ENCODE data around the gene ZSWIM7. TPM values are rescaled to one million over a fixed set of nuclear protein-coding genes. Genes with fewer than 3 reads are reported as not detected.
A peak's percentile ranks its signal among the peaks of the same experiment; 100 is the strongest.

The ZSWIM7 gene
- 3.2 and 7.8 TPM in 2 replicates for total RNA-seq (2014; rRNA removed; shearing (Covaris generic); ENCODE audit: low replicate concordance)

DNA sequence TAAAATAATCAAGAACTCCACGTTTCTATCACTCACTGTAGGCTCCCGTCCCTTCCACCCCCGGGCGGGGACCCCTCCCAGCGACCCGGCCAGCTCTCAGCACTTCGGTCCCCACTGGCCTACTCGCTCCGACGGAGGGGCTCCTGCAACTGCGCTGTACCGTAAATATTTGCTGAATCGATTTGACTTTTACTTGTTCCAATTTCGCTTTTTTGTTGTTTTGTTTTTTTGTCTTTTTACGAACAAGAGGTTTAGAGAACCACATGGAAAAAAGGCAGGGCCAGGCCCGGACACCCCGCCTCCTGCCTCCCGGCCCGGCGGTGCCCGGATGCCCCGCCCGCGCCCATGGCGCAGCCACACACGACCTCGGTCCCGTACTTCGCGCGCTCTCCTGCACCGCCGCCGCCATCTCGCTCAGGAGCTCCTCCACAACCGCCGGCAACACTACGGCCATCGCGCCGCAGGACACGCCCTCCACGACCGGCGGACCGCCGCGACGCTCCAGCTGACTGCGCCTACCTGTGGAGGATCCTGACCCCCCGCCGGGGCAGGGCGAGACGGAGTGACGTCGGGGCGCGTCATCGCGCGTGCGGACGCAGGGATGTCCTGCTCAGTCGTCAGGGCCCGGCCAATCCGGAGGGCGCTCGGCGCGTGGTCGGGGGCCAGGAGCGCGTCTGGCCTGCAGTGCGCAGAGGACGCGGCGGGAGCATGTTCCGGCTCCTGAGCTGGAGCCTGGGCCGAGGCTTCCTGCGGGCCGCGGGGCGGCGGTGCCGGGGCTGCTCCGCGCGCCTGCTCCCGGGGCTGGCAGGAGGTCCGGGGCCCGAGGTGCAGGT, at the start of gene ZSWIM7, which contains the start of gene TTC19:
Gene ZSWIM7, minus strand, starts transcription at position 564 of the 833 bp plus-strand sequence. Its CDS starts 110 bp downstream, at position 454.
Gene TTC19, plus strand, starts transcription at position 684 of the 833 bp plus-strand sequence. Its CDS starts 25 bp downstream, at position 709.
- in situ Hi-C loops (cut with HindIII; ENCODE audit: low pct_unique_long_range_greater_than_20kb, low sequenced_read_pairs) = no loop called here

DNA sequence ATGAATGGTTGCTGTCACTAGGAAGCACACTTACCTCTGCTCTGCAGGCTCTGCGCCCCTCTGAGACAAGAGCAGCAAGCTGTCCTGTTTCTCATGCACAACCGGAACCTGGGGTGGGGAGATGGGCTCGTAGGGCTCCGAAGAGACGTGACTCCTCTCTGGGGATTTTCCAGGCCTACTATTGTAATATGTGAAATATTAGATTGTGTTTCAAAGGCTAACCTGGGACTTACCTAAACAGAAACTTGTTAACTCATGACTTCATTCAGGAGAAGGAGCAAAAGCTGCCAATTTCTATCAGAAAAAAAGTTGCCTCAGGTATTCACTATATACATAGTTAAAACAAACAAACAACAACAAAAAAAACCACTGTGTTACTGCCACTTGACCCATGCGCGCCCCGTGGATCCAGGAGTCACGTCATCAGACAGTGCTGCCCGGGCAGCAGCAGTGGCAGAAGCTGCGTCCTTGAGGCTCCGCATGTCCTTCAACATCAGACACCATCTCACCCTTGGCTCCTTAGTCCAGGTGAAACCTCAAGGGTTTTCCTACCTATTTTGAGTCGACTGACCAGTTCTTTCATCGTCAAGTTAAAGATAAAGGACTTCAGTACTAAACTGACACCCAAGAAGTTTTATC, 49.4 kb upstream of the ZSWIM7 start:
- in situ Hi-C loops (cut with HindIII; ENCODE audit: low pct_unique_long_range_greater_than_20kb, low sequenced_read_pairs) = no loop called here
- no peak for DNase-seq (ENCODE audit: low read depth)

More for the DNA sequence above, at the start of gene ZSWIM7, which contains the start of gene TTC19:
- DNase-seq (ENCODE audit: low read depth) = peak; percentile 94

DNA sequence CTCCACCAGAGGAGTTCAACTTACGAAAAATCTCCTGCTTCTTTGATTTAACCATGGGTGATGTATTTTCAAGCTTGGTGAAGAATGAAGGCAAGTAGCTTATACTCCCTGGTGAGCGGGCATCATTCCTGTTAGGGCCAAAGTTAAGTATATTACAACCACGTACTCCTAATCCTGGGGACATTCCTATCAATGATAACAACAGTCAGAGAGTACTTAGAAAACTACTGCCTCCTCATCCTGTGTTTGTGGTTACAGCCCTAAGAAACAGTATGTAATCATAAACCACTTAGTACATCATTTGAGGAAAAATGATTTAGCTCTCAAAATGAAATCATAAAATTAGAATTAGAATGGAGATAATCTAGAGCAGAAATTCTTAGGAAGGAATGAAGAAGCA, 47.5 kb upstream of the ZSWIM7 start:
- DNase-seq (ENCODE audit: low read depth) = no peak
- in situ Hi-C loops (cut with HindIII; ENCODE audit: low pct_unique_long_range_greater_than_20kb, low sequenced_read_pairs) = no loop called here

- DNase-seq (ENCODE audit: low read depth) = no peak
- in situ Hi-C loops (cut with HindIII; ENCODE audit: low pct_unique_long_range_greater_than_20kb, low sequenced_read_pairs) = no loop called here
These were observed 45.0 kb upstream of the ZSWIM7 start for GRCh38 chr17:16044487-16044886.

- no peak for DNase-seq (ENCODE audit: low read depth)
- in situ Hi-C loops (cut with HindIII; ENCODE audit: low pct_unique_long_range_greater_than_20kb, low sequenced_read_pairs) = no loop called here
These were observed 41.3 kb upstream of the ZSWIM7 start for GRCh38 chr17:16040710-16041251.

DNA sequence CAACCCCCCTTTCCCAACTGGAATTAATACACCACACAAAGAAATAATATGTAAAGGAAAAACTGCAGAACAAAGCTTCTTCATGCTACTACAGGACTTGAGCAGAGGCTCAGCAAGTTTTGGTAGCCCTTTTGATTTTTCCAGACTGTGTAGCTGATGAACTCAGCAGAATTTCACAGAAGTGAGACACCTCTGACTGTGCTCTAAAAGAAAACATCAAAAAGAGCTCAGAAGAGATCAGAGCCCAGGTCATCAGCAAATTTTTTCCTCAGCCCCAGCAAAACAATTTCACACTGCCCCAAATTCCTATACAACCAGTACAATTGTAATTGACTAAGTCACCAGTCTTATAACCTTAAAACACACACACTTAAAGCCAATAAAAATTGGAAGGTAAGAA, 38.1 kb upstream of the ZSWIM7 start:
- no peak for DNase-seq (ENCODE audit: low read depth)
- in situ Hi-C loops (cut with HindIII; ENCODE audit: low pct_unique_long_range_greater_than_20kb, low sequenced_read_pairs) = no loop called here

- in situ Hi-C loops (cut with HindIII; ENCODE audit: low pct_unique_long_range_greater_than_20kb, low sequenced_read_pairs) = no loop called here
- DNase-seq (ENCODE audit: low read depth) = no peak
These were observed 36.8 kb upstream of the ZSWIM7 start for GRCh38 chr17:16036261-16036660.

GRCh38 chr17:16033729-16034349, 34.3 kb upstream of the ZSWIM7 start:
- in situ Hi-C loops (cut with HindIII; ENCODE audit: low pct_unique_long_range_greater_than_20kb, low sequenced_read_pairs) = no loop called here
- DNase-seq (ENCODE audit: low read depth) = no peak

GRCh38 chr17:16027708-16028584, 28.4 kb upstream of the ZSWIM7 start:
- DNase-seq (ENCODE audit: low read depth) = peak; percentile 60
- in situ Hi-C loops (cut with HindIII; ENCODE audit: low pct_unique_long_range_greater_than_20kb, low sequenced_read_pairs) = no loop called here

GRCh38 chr17:16026895-16027294, 27.4 kb upstream of the ZSWIM7 start:
- in situ Hi-C loops (cut with HindIII; ENCODE audit: low pct_unique_long_range_greater_than_20kb, low sequenced_read_pairs) = no loop called here
- DNase-seq (ENCODE audit: low read depth) = no peak

DNA sequence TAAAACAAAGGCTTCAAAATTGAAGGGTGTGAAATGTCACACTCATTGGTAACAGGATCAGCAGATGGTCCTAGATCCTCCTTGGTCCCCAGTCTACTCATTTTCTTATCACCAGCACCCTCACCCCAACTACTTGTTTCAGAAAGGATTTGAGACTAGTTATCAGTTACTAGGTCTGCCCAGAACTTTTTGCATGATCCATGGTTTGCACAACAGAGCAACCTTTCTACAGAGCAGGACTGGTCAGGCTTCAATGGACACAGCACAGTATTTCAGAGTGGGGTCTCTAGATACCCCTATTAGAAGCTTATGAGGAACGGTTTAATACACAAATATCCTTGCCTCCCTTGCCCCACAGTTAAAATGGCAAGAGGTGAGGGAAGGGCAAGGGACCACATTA, 25.7 kb upstream of the ZSWIM7 start:
- no peak for DNase-seq (ENCODE audit: low read depth)
- in situ Hi-C loops (cut with HindIII; ENCODE audit: low pct_unique_long_range_greater_than_20kb, low sequenced_read_pairs) = no loop called here

GRCh38 chr17:16023881-16024280, 24.4 kb upstream of the ZSWIM7 start:
- in situ Hi-C loops (cut with HindIII; ENCODE audit: low pct_unique_long_range_greater_than_20kb, low sequenced_read_pairs) = no loop called here
- DNase-seq (ENCODE audit: low read depth) = no peak

DNA sequence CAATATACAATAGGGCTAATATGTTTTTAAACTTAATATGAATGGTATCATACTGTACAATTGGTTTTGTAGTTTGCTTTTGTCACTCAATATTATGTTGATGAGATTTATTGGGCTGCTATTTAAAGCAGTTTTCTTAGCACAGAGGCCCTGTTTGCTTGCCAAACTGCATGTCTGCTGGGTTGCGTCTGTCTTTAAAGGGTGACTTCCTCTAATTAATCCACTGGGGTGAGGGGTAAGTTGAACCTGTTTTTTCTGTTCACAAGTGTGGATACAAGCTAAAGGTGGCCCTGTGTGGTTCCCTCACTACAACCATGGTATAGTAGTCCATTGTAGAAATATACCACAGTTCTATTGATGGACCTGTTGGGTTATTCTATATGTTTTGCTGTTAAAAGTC, 19.8 kb upstream of the ZSWIM7 start:
- in situ Hi-C loops (cut with HindIII; ENCODE audit: low pct_unique_long_range_greater_than_20kb, low sequenced_read_pairs) = no loop called here
- DNase-seq (ENCODE audit: low read depth) = no peak

GRCh38 chr17:16013943-16014407, 14.5 kb upstream of the ZSWIM7 start:
- in situ Hi-C loops (cut with HindIII; ENCODE audit: low pct_unique_long_range_greater_than_20kb, low sequenced_read_pairs) = no loop called here
- peak; percentile 55 for DNase-seq (ENCODE audit: low read depth)

DNA sequence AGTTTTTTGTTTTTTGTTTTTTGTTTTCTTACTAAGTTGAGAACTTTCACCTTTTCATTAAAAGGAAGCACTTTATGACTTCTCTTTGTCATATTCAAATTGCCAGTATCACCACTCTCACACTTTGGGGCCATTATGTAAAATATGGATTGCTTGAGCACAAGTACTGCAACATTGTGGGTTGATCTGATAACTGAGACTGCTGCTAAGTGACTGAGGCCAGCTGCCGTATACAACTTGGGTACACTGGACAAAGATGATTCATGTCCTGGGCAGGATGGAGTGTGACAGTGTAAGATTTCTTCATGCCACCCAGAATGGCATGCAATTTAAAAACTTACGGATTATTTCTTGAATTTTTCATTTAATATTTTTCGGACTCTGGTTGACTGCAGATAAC, 7.9 kb upstream of the ZSWIM7 start:
- DNase-seq (ENCODE audit: low read depth) = no peak
- in situ Hi-C loops (cut with HindIII; ENCODE audit: low pct_unique_long_range_greater_than_20kb, low sequenced_read_pairs) = no loop called here

DNA sequence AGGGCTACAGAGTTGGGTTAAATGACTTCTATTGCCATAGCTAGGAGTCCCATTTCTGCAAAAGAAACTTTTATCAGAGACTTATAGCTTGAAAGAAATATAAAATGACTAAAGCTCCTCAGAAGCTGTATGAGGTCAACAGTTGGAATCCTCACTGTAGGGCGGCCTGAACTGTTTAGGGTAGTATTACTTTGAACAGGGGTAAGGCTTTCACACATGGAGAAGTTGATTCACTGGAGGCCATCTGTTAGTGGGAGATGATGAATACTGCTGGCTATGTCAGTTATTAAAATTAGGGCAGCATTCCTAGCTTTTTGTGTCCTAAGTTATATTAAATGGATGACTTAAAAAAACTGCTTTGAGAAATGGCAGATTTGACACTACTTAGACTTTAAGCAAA, 6.1 kb upstream of the ZSWIM7 start:
- in situ Hi-C loops (cut with HindIII; ENCODE audit: low pct_unique_long_range_greater_than_20kb, low sequenced_read_pairs) = no loop called here
- no peak for DNase-seq (ENCODE audit: low read depth)

- DNase-seq (ENCODE audit: low read depth) = no peak
- in situ Hi-C loops (cut with HindIII; ENCODE audit: low pct_unique_long_range_greater_than_20kb, low sequenced_read_pairs) = no loop called here
These were observed 4.3 kb upstream of the ZSWIM7 start for GRCh38 chr17:16003841-16004240.
